GM12878 (cell line): ENCODE results near the gene COL8A2. TPM values are rescaled to one million over a fixed set of nuclear protein-coding genes. Genes with fewer than 3 reads are reported as not detected.

Experiments
- ATAC-seq: fragments of 200-7000 bp; cut with Tn5 transposase; 3 replicates; pipeline ENCODE4 v1.9.1; 2020; ENCODE audit warnings: mild to moderate bottlenecking, moderate library complexity
- BruUV-seq: library from RNA; stranded (reverse); fragments of 400-500 nt; replicated peaks from 2 replicates; lab custom pipeline; 2021; lab: Mats Ljungman, UMichigan
- CTCF ChIA-PET: fragments of 300-600 bp; sonication (Branson Sonifier 250); formaldehyde crosslinking; extraction: SDS; loops from one replicate; lab custom pipeline; 2021; ENCODE audit warnings: inconsistent platforms; lab: Yijun Ruan, JAX
- POLR2A ChIA-PET: fragments of 350-600 bp; formaldehyde crosslinking; extraction: SDS; loops from one replicate; lab custom pipeline; 2021; ENCODE audit warnings: inconsistent platforms; lab: Charles Lee
- RAD21 ChIA-PET: fragments of 300-600 bp; sonication (Branson Sonifier 250); formaldehyde crosslinking; loops from one replicate; lab custom pipeline; 2023; ENCODE audit warnings: antibody characterized with exemption; ENCODE audit not compliant: unreplicated experiment; lab: Charles Lee
- SMC1A ChIA-PET: fragments of 300-600 bp; sonication (Branson Sonifier 250); formaldehyde crosslinking; loops from one replicate; lab custom pipeline; 2023; ENCODE audit not compliant: unreplicated experiment, uncharacterized antibody; lab: Charles Lee
- DNase-seq: peaks from one replicate; pipeline ENCODE4 v3.0.0-alpha.2; 2011; ENCODE audit warnings: low read depth, low spot score
- FAIRE-seq: peaks from 3 replicates; lab custom pipeline; 2011; peaks lifted over from hg19 to GRCh38; lab: Jason Lieb, UNC
- H2AFZ ChIP-seq: 2 replicates; pipeline ENCODE4 v1.6.0; 2011; ENCODE audit warnings: low read depth, low read length, control low read depth; ENCODE audit not compliant: control insufficient read depth
- H3K27ac ChIP-seq: 2 replicates; pipeline ENCODE4 v1.5.1; 2011; ENCODE audit warnings: control low read depth; ENCODE audit not compliant: control insufficient read depth, insufficient read depth
- H3K27me3 ChIP-seq, 2 experiments: replicated peaks in 1 of 2; 2 replicates each; pipeline versions ENCODE4 v1.6.0 to v1.6.1; 2011; ENCODE audit warnings: low read length in 1 of 2; ENCODE audit not compliant: control insufficient read depth in 2 of 2, insufficient read depth in 2 of 2
- H3K36me3 ChIP-seq, 2 experiments: 2 replicates each; pipeline ENCODE4 v1.5.1; 2011; ENCODE audit warnings: low read length in 1 of 2; ENCODE audit not compliant: control insufficient read depth in 2 of 2, insufficient read depth in 2 of 2
- H3K4me1 ChIP-seq: 2 replicates; pipeline ENCODE4 v1.6.1; 2011; ENCODE audit warnings: mild to moderate bottlenecking, low read length, moderate library complexity, mixed read lengths; ENCODE audit not compliant: control insufficient read depth, insufficient read depth
- H3K4me2 ChIP-seq: 2 replicates; pipeline ENCODE4 v1.6.0; 2011; ENCODE audit warnings: control low read depth; ENCODE audit not compliant: control insufficient read depth, insufficient read depth
- H3K4me3 ChIP-seq: fragments of 200-600 bp; sonication (generic); 2 replicates; pipeline ENCODE4 v1.5.1; 2016
- H3K79me2 ChIP-seq: 2 replicates; pipeline ENCODE4 v1.6.0; 2011; ENCODE audit warnings: low read length; ENCODE audit not compliant: control insufficient read depth, insufficient read depth
- H3K9ac ChIP-seq: 2 replicates; pipeline ENCODE4 v1.8.0; 2011; ENCODE audit warnings: low read length, control low read depth, mixed read lengths; ENCODE audit not compliant: control insufficient read depth, insufficient read depth
- H3K9me3 ChIP-seq: replicated peaks from 3 replicates; pipeline ENCODE4 v1.5.1; 2011; ENCODE audit warnings: mild to moderate bottlenecking, low read length; ENCODE audit not compliant: control insufficient read depth, insufficient read depth
- H4K20me1 ChIP-seq: 2 replicates; pipeline ENCODE4 v1.6.0; 2011; ENCODE audit not compliant: control insufficient read depth, insufficient read depth
- ATF3 ChIP-seq: IDR thresholded peaks from 2 replicates; pipeline ENCODE4 v1.6.1; 2011; ENCODE audit warnings: low read depth, mild to moderate bottlenecking, low read length, moderate library complexity, borderline replicate concordance; ENCODE audit errors: extremely low read depth
- NR2C2 ChIP-seq: IDR thresholded peaks from 2 replicates; pipeline ENCODE4 v1.6.1; 2011; ENCODE audit warnings: borderline replicate concordance, low read depth; ENCODE audit not compliant: control insufficient read depth, insufficient read length
- POLR2AphosphoS2 ChIP-seq: IDR thresholded peaks from 2 replicates; pipeline ENCODE4 v1.6.1; 2011; ENCODE audit warnings: low read depth, mild to moderate bottlenecking, low read length, improper control_type of control experiment, moderate library complexity
- SMAD1 ChIP-seq: fragments of 450-650 bp; IDR thresholded peaks from 2 replicates; pipeline ENCODE4 v1.6.1; 2018; ENCODE audit warnings: mild to moderate bottlenecking, low read depth; ENCODE audit not compliant: partially characterized antibody
- SUZ12 ChIP-seq: fragments of 200-600 bp; sonication (generic); IDR thresholded peaks from one replicate; pipeline ENCODE4 v1.6.1; 2018; ENCODE audit warnings: antibody characterized with exemption, mild to moderate bottlenecking; ENCODE audit not compliant: unreplicated experiment
- ZNF622 ChIP-seq: fragments of 450-650 bp; IDR thresholded peaks from 2 replicates; pipeline ENCODE4 v1.6.1; 2017; ENCODE audit warnings: mild to moderate bottlenecking, inconsistent platforms
- WGBS: methylation state at CpG from one replicate; pipeline ENCODE4 v1.1.6; 2016; ENCODE audit warnings: low lambda C conversion rate; ENCODE audit not compliant: insufficient replicate concordance, insufficient coverage; ENCODE audit errors: missing lambda C conversion rate; 5-methylcytosine and 5-hydroxymethylcytosine counted together
- in situ Hi-C: fragments of 300-500 bp; cut with MboI; formaldehyde crosslinking; loops from 9 replicates; pipeline ENCODE4 v1.14.3; 2018; ENCODE audit warnings: mixed read lengths
- intact Hi-C: fragments of 100-400 bp; cut with micrococcal nuclease; formaldehyde crosslinking; loops from one replicate; pipeline ENCODE4 v1.14.2; 2022; ENCODE audit not compliant: unreplicated experiment
- polyA plus RNA-seq, 11 experiments: library from polyadenylated mRNA; depleted of rRNA in 4 of 11; unstranded in 6 of 11; stranded (reverse) in 5 of 11; fragments of >200 nt; fragmentation: Nextera tagmentation in 4 of 11; fragmentation: Illumina TruSeq in 1 of 11; extraction: Ambion mirVana in 4 of 11; extraction: Trizol in 1 of 11; gene quantifications; 1 replicate in 1 of 11; 2 replicates in 10 of 11; pipeline versions ENCODE4 v1.2.1 to v1.2.3, GENCODE V29; 2011 to 2016; ENCODE audit warnings: inconsistent platforms in 2 of 11, missing spikeins in 2 of 11, low read depth in 1 of 11
- total RNA-seq, 4 experiments: library from RNA; depleted of rRNA in 3 of 4; stranded (reverse); fragments of >200 nt in 3 of 4; fragmentation: Illumina TruSeq in 1 of 4; extraction: Trizol in 1 of 4; gene quantifications; 2 replicates each; pipeline versions ENCODE4 v1.2.1 to v1.2.3, GENCODE V29; 2013 to 2021
- TF ChIP-seq, protein P1 (sequence below): fragments of 450-650 bp; IDR thresholded peaks from 2 replicates; pipeline ENCODE4 v1.6.1; 2018; ENCODE audit warnings: borderline replicate concordance, mild to moderate bottlenecking; ENCODE audit not compliant: partially characterized antibody
- TF ChIP-seq, protein P2 (sequence below): IDR thresholded peaks from 2 replicates; pipeline ENCODE4 v1.6.1; 2012; ENCODE audit warnings: improper control_type of control experiment, low read depth, low read length; ENCODE audit not compliant: insufficient replicate concordance

Gene COL8A2
- total and polyA plus RNA-seq, 10 of the 15 experiments (the other 5 are each of a cell fraction or from before 2014, with no cell fraction given): 0.01 TPM; not detected in 9

DNA sequence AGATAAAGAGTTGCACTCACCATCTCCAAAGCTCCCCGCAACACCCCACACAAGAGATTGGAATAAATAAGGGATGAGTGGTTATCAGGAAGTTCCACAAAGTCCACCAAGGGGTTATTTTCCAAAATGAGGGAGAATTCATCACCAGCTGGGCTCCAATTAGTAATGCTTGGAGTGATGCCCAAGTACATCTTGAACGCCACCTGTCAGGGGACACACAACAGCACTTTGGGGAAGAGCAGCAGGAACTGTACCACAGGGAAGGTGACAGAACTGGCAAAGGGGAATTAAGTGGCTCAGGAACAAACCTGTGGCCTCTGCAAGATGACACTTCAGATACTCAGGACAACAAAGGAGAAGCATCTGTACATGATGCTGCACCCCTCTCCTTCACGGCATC, 12.8 kb upstream of the COL8A2 start:
- Histone ChIP-seq H3K27ac (no peak overlapping the region), H3K4me3 (no peak overlapping the region), H3K4me1 (peaks cover 6% of the 10 kb centered on the region), H2AFZ (no peak overlapping the region), H3K4me2 (no peak overlapping the region), H4K20me1 (no peaks in the 10 kb centered on the region), H3K79me2 (peaks cover 10% of the 10 kb centered on the region), H3K9ac (no peak overlapping the region), H3K36me3 (peaks cover 2 to 8% of the 10 kb centered on the region in 2 experiments; a peak in 2 of 4 replicates), H3K27me3 (no peaks in the 10 kb centered on the region), H3K9me3 (no peaks in the 10 kb centered on the region)
- no TSS peak for BruUV-seq
- no peak for ATAC-seq
- in situ Hi-C loops: no loop called here
- intact Hi-C loops: no loop called here
- no peak for TF ChIP-seq ZNF622
- ChIA-PET CTCF (interaction anchor here (1.5 kb wide), 1 partner anchor 12 kb away, joined by 4 read pairs; the partner anchor contains the start of gene TRAPPC3), SMC1A (no interaction called here), RAD21 (no interaction called here), POLR2A (no interaction called here)
- DNase-seq: no peak
- WGBS: 95% methylated on average over 3 of the region's 3 CpGs
- no peak for FAIRE-seq

GRCh38 chr1:36137226-36137625, 12.2 kb upstream of the COL8A2 start:
- Histone ChIP-seq H3K79me2 (peaks cover 5% of the 10 kb centered on the region), H3K4me2 (no peak overlapping the region), H3K27me3 (no peaks in the 10 kb centered on the region), H3K9ac (no peak overlapping the region), H2AFZ (no peak overlapping the region), H3K27ac (no peak overlapping the region), H3K4me3 (no peak overlapping the region), H3K4me1 (peaks cover under 1% of the 10 kb centered on the region), H3K9me3 (no peaks in the 10 kb centered on the region), H3K36me3 (peaks cover 2 to 8% of the 10 kb centered on the region in 2 experiments; a peak in 2 of 4 replicates), H4K20me1 (no peaks in the 10 kb centered on the region)
- DNase-seq (no peak), FAIRE-seq (no peak), ATAC-seq (no peak)
- WGBS: 80% methylated on average over 5 of the region's 5 CpGs
- intact Hi-C loops: no loop called here
- in situ Hi-C loops: no loop called here
- POLR2A ChIA-PET: no interaction called here
- CTCF ChIA-PET: interaction anchor here (1.5 to 4.7 kb wide), 2 partner anchors 12 to 36 kb away, joined by 4 to 56 read pairs; partner anchors contain the start of gene TRAPPC3
- RAD21 ChIA-PET: no interaction called here
- SMC1A ChIA-PET: no interaction called here
- no TSS peak for BruUV-seq
- TF ChIP-seq, protein P1, sequence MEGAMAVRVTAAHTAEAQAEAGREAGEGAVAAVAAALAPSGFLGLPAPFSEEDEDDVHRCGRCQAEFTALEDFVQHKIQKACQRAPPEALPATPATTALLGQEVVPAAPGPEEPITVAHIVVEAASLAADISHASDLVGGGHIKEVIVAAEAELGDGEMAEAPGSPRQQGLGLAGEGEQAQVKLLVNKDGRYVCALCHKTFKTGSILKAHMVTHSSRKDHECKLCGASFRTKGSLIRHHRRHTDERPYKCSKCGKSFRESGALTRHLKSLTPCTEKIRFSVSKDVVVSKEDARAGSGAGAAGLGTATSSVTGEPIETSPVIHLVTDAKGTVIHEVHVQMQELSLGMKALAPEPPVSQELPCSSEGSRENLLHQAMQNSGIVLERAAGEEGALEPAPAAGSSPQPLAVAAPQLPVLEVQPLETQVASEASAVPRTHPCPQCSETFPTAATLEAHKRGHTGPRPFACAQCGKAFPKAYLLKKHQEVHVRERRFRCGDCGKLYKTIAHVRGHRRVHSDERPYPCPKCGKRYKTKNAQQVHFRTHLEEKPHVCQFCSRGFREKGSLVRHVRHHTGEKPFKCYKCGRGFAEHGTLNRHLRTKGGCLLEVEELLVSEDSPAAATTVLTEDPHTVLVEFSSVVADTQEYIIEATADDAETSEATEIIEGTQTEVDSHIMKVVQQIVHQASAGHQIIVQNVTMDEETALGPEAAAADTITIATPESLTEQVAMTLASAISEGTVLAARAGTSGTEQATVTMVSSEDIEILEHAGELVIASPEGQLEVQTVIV: no peak
- TF ChIP-seq ATF3 (no peak), POLR2AphosphoS2 (no peak), SUZ12 (no peak), NR2C2 (no peak), SMAD1 (no peak)
- TF ChIP-seq, protein P2, sequence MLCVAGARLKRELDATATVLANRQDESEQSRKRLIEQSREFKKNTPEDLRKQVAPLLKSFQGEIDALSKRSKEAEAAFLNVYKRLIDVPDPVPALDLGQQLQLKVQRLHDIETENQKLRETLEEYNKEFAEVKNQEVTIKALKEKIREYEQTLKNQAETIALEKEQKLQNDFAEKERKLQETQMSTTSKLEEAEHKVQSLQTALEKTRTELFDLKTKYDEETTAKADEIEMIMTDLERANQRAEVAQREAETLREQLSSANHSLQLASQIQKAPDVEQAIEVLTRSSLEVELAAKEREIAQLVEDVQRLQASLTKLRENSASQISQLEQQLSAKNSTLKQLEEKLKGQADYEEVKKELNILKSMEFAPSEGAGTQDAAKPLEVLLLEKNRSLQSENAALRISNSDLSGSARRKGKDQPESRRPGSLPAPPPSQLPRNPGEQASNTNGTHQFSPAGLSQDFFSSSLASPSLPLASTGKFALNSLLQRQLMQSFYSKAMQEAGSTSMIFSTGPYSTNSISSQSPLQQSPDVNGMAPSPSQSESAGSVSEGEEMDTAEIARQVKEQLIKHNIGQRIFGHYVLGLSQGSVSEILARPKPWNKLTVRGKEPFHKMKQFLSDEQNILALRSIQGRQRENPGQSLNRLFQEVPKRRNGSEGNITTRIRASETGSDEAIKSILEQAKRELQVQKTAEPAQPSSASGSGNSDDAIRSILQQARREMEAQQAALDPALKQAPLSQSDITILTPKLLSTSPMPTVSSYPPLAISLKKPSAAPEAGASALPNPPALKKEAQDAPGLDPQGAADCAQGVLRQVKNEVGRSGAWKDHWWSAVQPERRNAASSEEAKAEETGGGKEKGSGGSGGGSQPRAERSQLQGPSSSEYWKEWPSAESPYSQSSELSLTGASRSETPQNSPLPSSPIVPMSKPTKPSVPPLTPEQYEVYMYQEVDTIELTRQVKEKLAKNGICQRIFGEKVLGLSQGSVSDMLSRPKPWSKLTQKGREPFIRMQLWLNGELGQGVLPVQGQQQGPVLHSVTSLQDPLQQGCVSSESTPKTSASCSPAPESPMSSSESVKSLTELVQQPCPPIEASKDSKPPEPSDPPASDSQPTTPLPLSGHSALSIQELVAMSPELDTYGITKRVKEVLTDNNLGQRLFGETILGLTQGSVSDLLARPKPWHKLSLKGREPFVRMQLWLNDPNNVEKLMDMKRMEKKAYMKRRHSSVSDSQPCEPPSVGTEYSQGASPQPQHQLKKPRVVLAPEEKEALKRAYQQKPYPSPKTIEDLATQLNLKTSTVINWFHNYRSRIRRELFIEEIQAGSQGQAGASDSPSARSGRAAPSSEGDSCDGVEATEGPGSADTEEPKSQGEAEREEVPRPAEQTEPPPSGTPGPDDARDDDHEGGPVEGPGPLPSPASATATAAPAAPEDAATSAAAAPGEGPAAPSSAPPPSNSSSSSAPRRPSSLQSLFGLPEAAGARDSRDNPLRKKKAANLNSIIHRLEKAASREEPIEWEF: no peak
